Measurements from ENCODE around the gene CDC27.
"Not testable (repeated sequence)": the region's sequence is repeated elsewhere in the genome, so short reads cannot be mapped to it uniquely, and the experiment has no call there.

GRCh38 chr17:47180988-47181387, 8.1 kb downstream of the CDC27 start:
- not testable (repeated sequence) for TF ChIP-seq POLR2AphosphoS5, CTCF, POLR2A (IDR thresholded peaks at IDR 0.05)

Data from breast epithelium (tissue), 3 donors.